Stimulated activated CD8-positive, alpha-beta memory T cell treated with anti-CD3 and anti-CD28 coated beads, Interleukin-4, amount 100 ng/mL, for 1 hour (primary cell): ENCODE data around the gene CCDC102B.
"Not testable (repeated sequence)": the region's sequence is repeated elsewhere in the genome, so short reads cannot be mapped to it uniquely, and the experiment has no call there.

ENCODE experiments used
- DNase-seq, 2 donors: peaks; one replicate each; pipeline ENCODE4 v3.0.0-alpha.2; 2020; ENCODE audit warnings: low read depth in 2 of 2, low spot score in 1 of 2

Gene CCDC102B

DNA sequence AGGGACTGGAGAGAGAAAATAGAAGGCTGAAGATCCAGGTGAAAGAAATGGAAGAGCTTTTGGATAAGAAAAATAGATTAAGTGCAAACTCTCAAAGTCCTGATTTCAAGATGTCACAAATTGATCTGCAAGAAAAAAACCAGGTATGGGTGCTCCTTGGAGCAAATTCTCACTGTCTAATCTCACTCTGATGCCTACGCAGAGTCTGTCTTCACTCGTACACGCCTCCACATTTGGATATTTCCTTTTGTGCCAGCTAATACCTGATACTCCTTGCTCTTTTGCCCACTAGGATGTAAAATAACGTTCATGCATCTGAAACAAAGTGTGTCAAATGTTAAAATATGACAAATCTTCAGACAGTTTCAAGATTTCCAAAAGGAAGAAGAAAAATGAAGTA is 99.4 kb downstream of the CCDC102B start:
- no peak for DNase-seq

- no peak for DNase-seq
These were observed 111.7 kb downstream of the CCDC102B start for GRCh38 chr18:68909579-68909978.

DNA sequence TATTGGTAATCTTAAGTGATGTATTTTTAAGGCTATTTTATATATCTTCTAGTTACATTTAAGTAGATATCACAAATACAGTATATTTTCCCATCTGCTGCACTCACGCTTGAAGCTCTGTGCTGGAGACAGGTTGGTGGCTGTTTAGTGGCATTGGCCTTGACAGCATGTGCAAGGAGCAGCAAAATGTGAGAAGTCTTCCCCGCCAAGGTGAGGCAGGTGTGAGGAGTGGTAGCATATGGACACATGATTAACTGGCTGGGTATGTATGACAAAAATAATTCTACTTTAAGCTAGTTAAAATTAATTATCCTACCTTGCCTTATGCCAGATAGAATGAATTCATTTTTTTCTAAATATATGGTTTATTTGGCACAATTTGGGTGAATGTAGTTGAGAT is 117.2 kb downstream of the CCDC102B start:
- no peak for DNase-seq

DNA sequence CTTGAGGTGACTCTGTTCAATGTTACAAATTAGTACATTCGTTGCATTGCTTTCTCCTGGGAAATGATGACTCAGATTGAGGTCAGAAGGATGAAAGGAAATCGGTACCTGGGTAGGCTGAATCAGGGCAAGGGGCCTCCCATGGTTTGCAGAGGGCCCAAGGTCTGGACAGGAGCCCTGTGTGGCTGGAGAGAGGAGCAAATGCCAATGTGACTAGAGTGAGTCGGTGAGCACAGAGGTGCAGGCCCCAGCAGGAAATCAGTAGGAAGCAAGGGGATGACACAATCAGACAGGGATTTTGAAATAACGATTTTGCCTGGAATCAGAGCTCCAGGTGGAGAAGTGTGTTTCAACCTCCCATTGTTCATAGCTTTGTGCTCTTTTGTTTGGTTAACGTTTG is 118.9 kb downstream of the CCDC102B start:
- DNase-seq: no peak

DNA sequence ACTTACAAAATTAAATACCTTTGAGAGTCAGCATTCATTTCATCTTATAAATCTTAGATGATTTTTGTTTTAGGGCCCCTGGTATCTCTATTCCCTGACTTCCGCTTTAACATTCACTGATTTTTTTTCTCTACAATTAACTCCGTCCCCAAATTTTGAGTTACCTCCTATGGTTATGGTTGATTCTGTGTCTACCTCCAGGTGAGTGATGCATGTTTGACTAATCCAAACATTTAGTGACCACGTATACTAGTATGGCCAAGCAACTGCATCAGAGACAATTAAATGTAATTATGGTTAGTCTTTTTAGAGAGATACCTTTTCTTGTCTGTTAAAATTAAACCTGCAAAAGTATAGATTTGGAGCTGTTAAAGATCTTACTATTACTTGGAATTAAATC is 120.3 kb downstream of the CCDC102B start:
- DNase-seq: no peak

DNA sequence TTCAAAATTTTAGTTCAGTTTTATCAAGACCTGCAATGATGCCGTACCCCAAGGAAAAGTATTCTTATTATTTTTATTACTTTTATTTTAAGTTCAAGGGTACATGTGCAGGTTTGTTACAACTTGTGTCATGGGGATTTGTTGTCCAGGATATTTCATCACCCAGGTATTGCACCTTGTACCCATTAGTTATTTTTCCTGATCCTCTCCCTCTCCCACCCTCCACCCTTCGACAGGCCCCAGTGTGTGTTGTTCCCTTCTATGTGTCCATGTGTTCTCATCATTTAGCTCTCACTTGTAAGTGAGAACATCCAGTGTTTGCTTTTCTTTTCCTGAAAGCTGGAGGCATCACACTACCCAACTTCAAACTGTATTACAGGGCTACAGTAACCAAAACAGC is 122.0 kb downstream of the CCDC102B start:
- DNase-seq: no peak

DNA sequence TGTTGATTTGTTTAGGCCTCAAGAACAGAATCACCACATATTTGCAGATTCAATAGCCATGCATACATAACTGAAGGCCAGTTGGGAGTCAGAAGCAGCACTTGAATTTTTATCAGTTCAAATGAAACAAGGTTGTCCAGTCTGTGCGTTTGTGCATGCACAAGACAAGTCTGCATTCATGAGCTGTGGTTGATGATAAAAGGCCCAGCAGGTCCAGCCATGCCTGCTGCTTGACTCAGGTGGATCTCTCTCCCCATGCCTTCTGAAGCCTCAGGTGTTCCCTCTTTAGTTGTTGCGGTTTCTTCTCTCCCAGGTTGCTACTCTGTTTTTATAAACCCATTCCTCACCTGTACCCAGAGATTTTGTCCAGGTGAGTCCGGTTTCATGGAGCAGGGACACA is 124.5 kb downstream of the CCDC102B start:
- DNase-seq: no peak

GRCh38 chr18:68925268-68925667 is 127.4 kb downstream of the CCDC102B start:
- no peak for DNase-seq

DNA sequence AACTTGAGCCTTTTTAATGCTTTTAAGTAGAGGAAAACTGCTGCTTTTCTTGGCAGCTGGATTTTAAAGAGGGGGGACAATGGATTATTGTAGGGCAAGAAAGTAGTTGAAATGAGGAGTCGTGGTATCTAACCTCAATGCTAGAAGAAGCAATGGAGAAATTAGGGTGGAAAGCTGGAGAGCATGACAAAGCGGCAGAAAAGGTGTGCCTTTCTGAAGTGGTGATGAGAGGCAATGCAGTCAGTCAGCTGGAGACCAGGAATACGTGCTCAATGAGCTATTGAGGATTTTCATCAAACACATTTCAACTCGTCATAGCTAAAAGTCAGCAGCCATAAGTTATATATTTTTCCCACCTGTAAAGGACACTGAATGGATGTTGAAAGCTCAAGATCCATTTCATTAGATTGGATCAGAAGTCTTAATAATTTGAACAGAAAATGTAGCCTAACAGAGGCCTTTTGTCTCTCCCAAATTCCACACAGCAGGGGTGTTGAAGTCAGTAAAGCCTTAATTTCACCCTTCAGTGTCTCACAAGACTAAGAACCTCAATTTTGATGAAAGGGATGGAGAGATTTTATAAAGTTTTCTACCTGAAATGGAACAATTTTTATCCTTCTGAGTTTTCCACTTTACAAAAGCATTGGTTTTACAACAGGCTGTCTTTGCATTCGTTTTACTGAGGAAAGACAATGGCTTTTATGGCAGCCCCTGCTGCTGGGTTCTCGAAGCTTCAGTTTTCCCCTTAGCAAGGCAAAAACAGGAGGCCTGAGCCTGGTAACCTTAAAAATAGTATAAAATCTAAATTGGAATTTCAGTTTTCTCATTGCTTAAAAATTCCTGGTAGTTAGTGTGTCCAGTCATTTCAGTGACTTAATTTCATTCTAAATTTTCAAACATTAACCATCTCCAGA is 131.1 kb downstream of the CCDC102B start:
- DNase-seq: no peak

GRCh38 chr18:68935686-68936085 is 137.8 kb downstream of the CCDC102B start:
- DNase-seq: no peak

DNA sequence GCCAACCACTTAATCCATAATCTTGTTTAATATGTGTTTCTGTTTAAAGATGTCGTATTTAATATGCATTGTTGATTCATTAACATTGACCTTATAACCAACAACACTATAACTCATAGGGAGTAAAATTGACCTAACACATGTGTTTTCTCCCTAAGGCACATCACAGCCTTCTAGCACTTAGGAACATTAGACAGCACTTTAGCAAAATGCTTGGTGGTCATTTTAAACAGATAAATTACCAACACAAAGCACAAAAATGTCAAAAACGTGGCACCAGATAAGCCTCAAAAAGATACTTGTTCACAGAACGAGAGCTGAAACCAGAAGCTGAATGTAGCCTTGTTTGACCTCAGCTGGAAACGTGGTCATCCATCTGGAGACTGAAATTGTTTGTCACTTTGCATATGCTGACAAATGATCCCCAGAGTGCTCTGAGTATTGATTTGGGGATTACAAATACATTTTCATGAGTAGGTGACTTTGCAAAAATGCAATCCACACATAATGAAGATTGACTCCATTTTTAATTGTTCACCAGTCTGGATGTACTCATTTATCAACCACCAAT is 139.2 kb downstream of the CCDC102B start:
- DNase-seq: no peak

DNA sequence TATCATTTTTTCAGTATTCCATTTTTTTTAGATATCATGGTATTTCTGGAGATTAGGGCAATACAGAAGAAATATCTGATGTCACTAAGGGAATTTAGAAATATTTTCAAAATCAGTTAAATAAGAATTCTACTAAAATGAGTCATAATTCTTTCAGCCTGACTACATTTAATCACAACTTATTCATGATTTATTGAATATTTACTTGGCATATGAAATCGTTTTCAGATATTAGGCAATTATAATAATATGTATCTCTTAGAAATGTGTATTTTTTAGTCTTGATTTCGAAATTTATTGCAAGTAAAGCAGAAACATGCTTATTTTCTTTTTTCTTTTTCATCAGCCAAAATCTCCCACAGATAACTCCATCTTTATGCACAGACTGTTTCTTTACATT is 142.2 kb downstream of the CCDC102B start:
- DNase-seq: no peak

- no peak for DNase-seq
These were observed 142.9 kb downstream of the CCDC102B start for GRCh38 chr18:68940754-68941153.

GRCh38 chr18:68942230-68942629 is 144.3 kb downstream of the CCDC102B start:
- no peak for DNase-seq

DNA sequence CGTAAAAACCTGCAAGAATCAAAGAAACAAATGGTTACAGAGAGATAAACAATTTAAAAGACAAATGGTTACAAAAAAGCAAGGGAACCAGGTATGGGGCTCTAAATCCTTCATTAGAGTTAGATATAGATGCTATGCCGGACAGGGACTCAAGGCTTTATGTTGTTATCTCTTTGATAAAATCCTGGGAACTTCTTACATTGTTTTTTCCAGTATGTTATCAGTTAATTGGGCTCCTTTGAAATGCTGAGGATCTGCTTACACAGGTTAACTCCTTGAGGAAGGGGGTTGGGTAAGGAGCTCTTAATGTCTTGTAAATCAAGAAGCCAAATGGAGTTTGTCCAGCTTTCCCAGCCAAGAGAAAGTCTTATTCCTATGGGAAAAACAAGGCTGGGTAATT is 146.0 kb downstream of the CCDC102B start:
- DNase-seq: not testable (repeated sequence)

DNA sequence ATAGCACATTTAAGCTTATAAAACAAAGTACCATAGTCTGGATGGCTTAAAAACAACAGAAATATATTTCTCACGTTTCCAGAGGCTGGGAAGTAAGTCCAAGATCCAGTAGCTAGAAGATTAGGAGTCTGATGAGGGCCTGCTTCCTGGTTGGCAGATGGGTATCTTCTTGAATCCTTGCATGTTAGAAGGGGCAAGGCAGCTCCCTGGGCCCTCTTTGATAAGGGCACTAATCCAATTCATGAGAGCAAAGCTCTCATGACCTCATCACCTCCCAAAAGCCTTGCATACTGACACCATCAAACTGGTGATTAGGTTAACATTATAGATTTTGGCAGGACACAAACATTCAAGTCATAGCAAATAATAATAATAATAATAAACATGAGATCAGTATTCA is 146.4 kb downstream of the CCDC102B start:
- DNase-seq: no peak

GRCh38 chr18:68944826-68945225 is 146.9 kb downstream of the CCDC102B start:
- DNase-seq: no peak

GRCh38 chr18:68948622-68949021 is 150.7 kb downstream of the CCDC102B start:
- no peak for DNase-seq

GRCh38 chr18:68954738-68955137 is 156.9 kb downstream of the CCDC102B start:
- DNase-seq: no peak

- DNase-seq: no peak
These were observed 158.8 kb downstream of the CCDC102B start for GRCh38 chr18:68956650-68957049.

GRCh38 chr18:68960355-68960754 is 162.5 kb downstream of the CCDC102B start:
- no peak for DNase-seq

- no peak for DNase-seq
These were observed 164.7 kb downstream of the CCDC102B start for GRCh38 chr18:68962623-68963022.

DNA sequence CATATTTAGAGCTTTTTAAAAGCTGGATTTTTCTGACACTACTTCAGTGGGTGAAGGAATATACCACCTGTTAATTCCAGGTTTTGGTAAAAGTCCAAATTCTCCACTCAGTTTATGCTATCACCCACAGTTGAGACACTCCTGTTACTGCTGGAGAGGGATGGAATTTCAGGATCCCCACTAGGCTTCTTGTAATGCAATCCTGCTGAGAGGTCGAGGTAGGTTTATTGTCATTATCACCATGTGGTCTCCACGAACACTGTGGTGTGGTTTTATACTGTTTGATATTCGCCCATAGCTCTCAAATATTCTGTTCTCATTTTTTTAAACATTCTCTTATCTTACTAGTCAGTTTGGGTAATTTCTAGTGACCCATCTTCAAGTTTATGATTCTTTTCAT is 167.9 kb downstream of the CCDC102B start:
- no peak for DNase-seq
